Measurements from ENCODE around the gene SYTL2.

The SYTL2 gene

GRCh38 chr11:85825616-85826015, 14.7 kb upstream of the SYTL2 start:
- DNase-seq, result no peak

GRCh38 chr11:85823816-85824215, 12.9 kb upstream of the SYTL2 start:
- DNase-seq, result peak; percentile 58

GRCh38 chr11:85822814-85823213, 11.9 kb upstream of the SYTL2 start:
- DNase-seq, result no peak

GRCh38 chr11:85821636-85822035, 10.7 kb upstream of the SYTL2 start:
- no peak for DNase-seq

GRCh38 chr11:85819441-85819840, 8.5 kb upstream of the SYTL2 start:
- DNase-seq, result no peak

GRCh38 chr11:85815186-85815931, 4.4 kb upstream of the SYTL2 start:
- no peak for DNase-seq

GRCh38 chr11:85813721-85814120, 2.8 kb upstream of the SYTL2 start:
- no peak for DNase-seq

GRCh38 chr11:85811624-85812023, 683 bp upstream of the SYTL2 start:
- no peak for DNase-seq

GRCh38 chr11:85810521-85810870, 445 bp downstream of the SYTL2 start:
- DNase-seq, result no peak

GRCh38 chr11:85809863-85810262, 1.1 kb downstream of the SYTL2 start:
- no peak for DNase-seq

- no peak for DNase-seq
Measured at GRCh38 chr11:85809191-85809590, 1.8 kb downstream of the SYTL2 start.

- no peak for DNase-seq
Measured at GRCh38 chr11:85806876-85807275, 4.1 kb downstream of the SYTL2 start.

- DNase-seq, result no peak
Measured at GRCh38 chr11:85806016-85806415, 4.9 kb downstream of the SYTL2 start.

GRCh38 chr11:85805387-85805786, 5.6 kb downstream of the SYTL2 start:
- no peak for DNase-seq

- DNase-seq, result no peak
Measured at GRCh38 chr11:85803920-85804319, 7.0 kb downstream of the SYTL2 start.

GRCh38 chr11:85803303-85803702, 7.6 kb downstream of the SYTL2 start:
- DNase-seq, result no peak

GRCh38 chr11:85801527-85801926, 9.4 kb downstream of the SYTL2 start:
- no peak for DNase-seq

GRCh38 chr11:85800595-85801342, 10.2 kb downstream of the SYTL2 start:
- no peak for DNase-seq

GRCh38 chr11:85799142-85799541, 11.8 kb downstream of the SYTL2 start:
- no peak for DNase-seq

- DNase-seq, result no peak
Measured at GRCh38 chr11:85798361-85798760, 12.6 kb downstream of the SYTL2 start.

GRCh38 chr11:85795712-85796487, 15.0 kb downstream of the SYTL2 start:
- no peak for DNase-seq

GRCh38 chr11:85791409-85791990, 19.4 kb downstream of the SYTL2 start:
- no peak for DNase-seq
